K562 (cell line): ENCODE measurements around the gene DPAGT1. TPM values are rescaled to one million over a fixed set of nuclear protein-coding genes. Genes with fewer than 3 reads are reported as not detected.
A peak's percentile ranks its signal among the peaks of the same experiment; 100 is the strongest.

Experiments
- AFF4 ChIP-seq: sonication (generic); formaldehyde crosslinking; IDR thresholded peaks from 2 replicates; pipeline ENCODE4 v1.8.0; 2023; ENCODE audit warnings: mild to moderate bottlenecking, missing genetic modification reagents
- ATF3 ChIP-seq, 2 experiments: fragments of 450-650 bp in 1 of 2; sonication (generic) in 1 of 2; formaldehyde crosslinking in 1 of 2; IDR thresholded peaks in 1 of 2; conservative IDR thresholded peaks in 1 of 2; 2 replicates each; pipeline versions ENCODE4 v1.6.1 to v1.8.1; 2016 to 2023; ENCODE audit warnings: mild to moderate bottlenecking in 2 of 2, moderate library complexity in 2 of 2, inconsistent platforms in 1 of 2, missing genetic modification reagents in 1 of 2
- CTBP1 ChIP-seq: fragments of 450-650 bp; IDR thresholded peaks from 2 replicates; pipeline ENCODE4 v1.6.1; 2016; ENCODE audit warnings: borderline replicate concordance
- E2F4 ChIP-seq: sonication (generic); formaldehyde crosslinking; IDR thresholded peaks from 2 replicates; pipeline ENCODE4 v1.8.0; 2022; ENCODE audit warnings: mild to moderate bottlenecking, low read depth, missing genetic modification reagents
- GABPB2 ChIP-seq: fragments of 250-450 bp; sonication (Bioruptor Pico); conservative IDR thresholded peaks from 2 replicates; pipeline ENCODE4 v1.5.1; 2021; ENCODE audit warnings: mild to moderate bottlenecking
- HMG20A ChIP-seq: fragments of 450-650 bp; formaldehyde crosslinking; conservative IDR thresholded peaks from 2 replicates; pipeline ENCODE4 v1.4.0; 2020; ENCODE audit warnings: mild to moderate bottlenecking, mixed read lengths
- NFIC ChIP-seq: fragments of 450-650 bp; IDR thresholded peaks from 2 replicates; pipeline ENCODE4 v1.6.1; 2017; ENCODE audit warnings: mild to moderate bottlenecking, inconsistent platforms
- PKNOX1 ChIP-seq: fragments of 450-650 bp; IDR thresholded peaks from 2 replicates; pipeline ENCODE4 v1.6.1; 2016
- TEAD4 ChIP-seq, 2 experiments: sonication (generic) in 1 of 2; formaldehyde crosslinking in 1 of 2; IDR thresholded peaks; 2 replicates each; pipeline versions ENCODE4 v1.6.1 to v1.8.0; 2012 to 2022; ENCODE audit warnings: borderline replicate concordance in 1 of 2, inconsistent platforms in 1 of 2, low read length in 1 of 2, mild to moderate bottlenecking in 1 of 2, missing genetic modification reagents in 1 of 2
- ZEB2 ChIP-seq: fragments of 450-650 bp; IDR thresholded peaks from 2 replicates; pipeline ENCODE4 v1.6.1; 2016
- ZFP30 ChIP-seq: fragments of 250-450 bp; sonication (Bioruptor Pico); IDR thresholded peaks from 2 replicates; pipeline ENCODE4 v1.8.0; 2022; ENCODE audit warnings: moderate library complexity, mild to moderate bottlenecking, inconsistent platforms, borderline replicate concordance
- ZFP91 ChIP-seq: sonication (generic); formaldehyde crosslinking; IDR thresholded peaks from 2 replicates; pipeline ENCODE4 v1.8.0; 2022; ENCODE audit warnings: mild to moderate bottlenecking, missing genetic modification reagents
- ZNF436 ChIP-seq: fragments of 250-450, 450-650 bp; sonication (Bioruptor Pico); formaldehyde crosslinking; IDR thresholded peaks from 2 replicates; pipeline ENCODE4 v1.7.0; 2020; ENCODE audit warnings: mild to moderate bottlenecking
- ZNF445 ChIP-seq: fragments of 250-450 bp; sonication (Bioruptor Pico); IDR thresholded peaks from 2 replicates; pipeline ENCODE4 v1.4.0; 2020; ENCODE audit warnings: low read depth, mild to moderate bottlenecking, moderate library complexity
- ZNF639 ChIP-seq, 2 experiments: fragments of 200-800 bp in 1 of 2; sonication (Bioruptor generic) in 1 of 2; sonication (generic) in 1 of 2; formaldehyde crosslinking in 1 of 2; IDR thresholded peaks in 1 of 2; conservative IDR thresholded peaks in 1 of 2; 2 replicates each; pipeline versions ENCODE4 v1.5.0 to v1.6.1; 2016 to 2020; ENCODE audit warnings: missing compliant biosample characterization in 1 of 2, missing genetic modification characterization in 1 of 2, missing genetic modification reagents in 1 of 2
- polyA plus RNA-seq, 8 experiments: library from polyadenylated mRNA; depleted of rRNA in 4 of 8; stranded (reverse) in 5 of 8; unstranded in 3 of 8; fragments of >200 nt; fragmentation: Nextera tagmentation in 2 of 8; fragmentation: Illumina TruSeq in 1 of 8; extraction: Ambion mirVana in 2 of 8; extraction: Trizol in 1 of 8; gene quantifications; 2 replicates each; pipeline versions ENCODE4 v1.2.1 to v1.2.3, GENCODE V29; 2011 to 2014; ENCODE audit warnings: inconsistent platforms in 1 of 8, missing spikeins in 1 of 8
- total RNA-seq, 7 experiments: library from RNA; depleted of rRNA in 6 of 7; stranded (reverse); fragments of >200 nt in 6 of 7; fragmentation: Illumina TruSeq in 2 of 7; extraction: Trizol in 2 of 7; gene quantifications; 2 replicates each; pipeline versions ENCODE4 v1.2.1 to v1.2.3, GENCODE V29; 2011 to 2021; ENCODE audit warnings: low replicate concordance in 1 of 7

The DPAGT1 gene
- total and polyA plus RNA-seq, 9 of the 15 experiments (the other 6 are each of a cell fraction or from before 2014, with no cell fraction given), result 29.9 to 135 (median 85.0) TPM

GRCh38 chr11:119108146-119108856 lies 6.6 kb upstream of the DPAGT1 start (continued):
- TF ChIP-seq AFF4 (CRISPR knock-in tag) (no peak), ZNF639 (CRISPR knock-in tag; conservative IDR thresholded peaks at IDR 0.05 in 1 of 2, IDR thresholded peaks at IDR 0.05 in 1 of 2) (no peak), PKNOX1 (peak; percentile 97), ZNF436 (CRISPR knock-in tag) (no peak), GABPB2 (CRISPR knock-in tag) (no peak), TEAD4 (IDR thresholded peaks at IDR 0.05; ENCODE audit: low read length) (no peak), TEAD4 (CRISPR knock-in tag; IDR thresholded peaks at IDR 0.05; ENCODE audit: borderline replicate concordance) (no peak), ZNF445 (no peak), HMG20A (CRISPR knock-in tag) (no peak), ATF3 (IDR thresholded peaks at IDR 0.05) (peak; percentile 21; the same call in 1 of the 2 replicates), ATF3 (CRISPR knock-in tag; conservative IDR thresholded peaks at IDR 0.05) (no peak), ZFP30 (no peak), ZFP91 (CRISPR knock-in tag) (0 out of 2 replicates have a peak, but pooled peaks have one; percentile 31), ZEB2 (peak; percentile 67; the same call in 1 of the 2 replicates), NFIC (no peak), E2F4 (CRISPR knock-in tag) (0 out of 2 replicates have a peak, but pooled peaks have one; percentile 46), CTBP1 (peak; percentile 97)
